ES-I3 (cell line): ENCODE results near the gene TENT5C.

ENCODE experiments used
- H3K36me3 ChIP-seq: 2 replicates; pipeline ENCODE4 v1.6.1; 2013; ENCODE audit warnings: mild to moderate bottlenecking, low read length, control low read depth, moderate library complexity; ENCODE audit not compliant: insufficient read depth
- H3K4me1 ChIP-seq: 2 replicates; pipeline ENCODE4 v1.6.1; 2013; ENCODE audit warnings: mild to moderate bottlenecking, control low read depth, low read length; ENCODE audit not compliant: insufficient read depth
- H3K9ac ChIP-seq: 2 replicates; pipeline ENCODE4 v1.6.1; 2013; ENCODE audit warnings: low read depth, mild to moderate bottlenecking, low read length, moderate library complexity
- H3K9me3 ChIP-seq: 2 replicates; pipeline ENCODE4 v1.6.1; 2013; ENCODE audit warnings: mild to moderate bottlenecking, low read length, moderate library complexity; ENCODE audit not compliant: control insufficient read depth, insufficient read depth

TENT5C gene

GRCh38 chr1:117566556-117566955 is 39.3 kb upstream of the TENT5C start:
- H3K36me3 ChIP-seq: no peaks in the 10 kb centered on the region
- no peaks in the 10 kb centered on the region for H3K4me1 ChIP-seq
- H3K9ac ChIP-seq: no peak overlapping the region
- no peaks in the 10 kb centered on the region for H3K9me3 ChIP-seq

GRCh38 chr1:117567435-117567834 is 38.4 kb upstream of the TENT5C start:
- H3K36me3 ChIP-seq: no peaks in the 10 kb centered on the region

GRCh38 chr1:117567976-117568375 is 37.9 kb upstream of the TENT5C start:
- no peaks in the 10 kb centered on the region for H3K9me3 ChIP-seq
- no peaks in the 10 kb centered on the region for H3K4me1 ChIP-seq
- no peaks in the 10 kb centered on the region for H3K36me3 ChIP-seq
- H3K9ac ChIP-seq: no peak overlapping the region

More at GRCh38 chr1:117567435-117567834, 38.4 kb upstream of the TENT5C start:
- Histone ChIP-seq H3K4me1 (no peaks in the 10 kb centered on the region), H3K9ac (no peak overlapping the region), H3K9me3 (no peaks in the 10 kb centered on the region)

- no peaks in the 10 kb centered on the region for H3K9me3 ChIP-seq
- no peak overlapping the region for H3K9ac ChIP-seq
- H3K4me1 ChIP-seq: peaks cover 2% of the 10 kb centered on the region; the same call in 1 of the 2 replicates
- H3K36me3 ChIP-seq: no peaks in the 10 kb centered on the region
These were observed 36.8 kb upstream of the TENT5C start for GRCh38 chr1:117568999-117569398.

GRCh38 chr1:117569856-117570255 is 36.0 kb upstream of the TENT5C start:
- Histone ChIP-seq H3K9ac (no peak overlapping the region), H3K4me1 (peaks cover 9% of the 10 kb centered on the region), H3K36me3 (no peaks in the 10 kb centered on the region), H3K9me3 (no peaks in the 10 kb centered on the region)

GRCh38 chr1:117570988-117571409 is 34.8 kb upstream of the TENT5C start:
- Histone ChIP-seq H3K9me3 (no peaks in the 10 kb centered on the region), H3K9ac (no peak overlapping the region), H3K36me3 (no peaks in the 10 kb centered on the region), H3K4me1 (peaks cover 9% of the 10 kb centered on the region)

GRCh38 chr1:117571496-117571895 is 34.4 kb upstream of the TENT5C start:
- peaks cover 9% of the 10 kb centered on the region for H3K4me1 ChIP-seq
- no peak overlapping the region for H3K9ac ChIP-seq
- no peaks in the 10 kb centered on the region for H3K36me3 ChIP-seq
- H3K9me3 ChIP-seq: no peaks in the 10 kb centered on the region

GRCh38 chr1:117572546-117572945 is 33.3 kb upstream of the TENT5C start:
- H3K9me3 ChIP-seq: no peaks in the 10 kb centered on the region
- no peak overlapping the region for H3K9ac ChIP-seq
- no peaks in the 10 kb centered on the region for H3K36me3 ChIP-seq
- peaks cover 9% of the 10 kb centered on the region for H3K4me1 ChIP-seq

- Histone ChIP-seq H3K4me1 (peaks cover 9% of the 10 kb centered on the region), H3K36me3 (no peaks in the 10 kb centered on the region), H3K9ac (no peak overlapping the region), H3K9me3 (no peaks in the 10 kb centered on the region)
These were observed 32.3 kb upstream of the TENT5C start for GRCh38 chr1:117573386-117574023.

- H3K36me3 ChIP-seq: no peaks in the 10 kb centered on the region
- H3K9ac ChIP-seq: no peak overlapping the region
- H3K4me1 ChIP-seq: peaks cover 9% of the 10 kb centered on the region
- H3K9me3 ChIP-seq: no peaks in the 10 kb centered on the region
These were observed 31.6 kb upstream of the TENT5C start for GRCh38 chr1:117574161-117574835.

- Histone ChIP-seq H3K9ac (no peak overlapping the region), H3K4me1 (peaks cover 9% of the 10 kb centered on the region), H3K36me3 (no peaks in the 10 kb centered on the region), H3K9me3 (no peaks in the 10 kb centered on the region)
These were observed 30.1 kb upstream of the TENT5C start for GRCh38 chr1:117575586-117576225.

- Histone ChIP-seq H3K9me3 (no peaks in the 10 kb centered on the region), H3K9ac (no peak overlapping the region), H3K4me1 (peaks cover 9% of the 10 kb centered on the region), H3K36me3 (no peaks in the 10 kb centered on the region)
These were observed 29.6 kb upstream of the TENT5C start for GRCh38 chr1:117576236-117576635.

GRCh38 chr1:117577191-117577885 is 28.5 kb upstream of the TENT5C start:
- Histone ChIP-seq H3K9me3 (no peaks in the 10 kb centered on the region), H3K4me1 (peaks cover 9% of the 10 kb centered on the region), H3K9ac (no peak overlapping the region), H3K36me3 (no peaks in the 10 kb centered on the region)

- no peak overlapping the region for H3K9ac ChIP-seq
- peaks cover 9% of the 10 kb centered on the region for H3K4me1 ChIP-seq
- H3K9me3 ChIP-seq: no peaks in the 10 kb centered on the region
- H3K36me3 ChIP-seq: no peaks in the 10 kb centered on the region
These were observed 27.4 kb upstream of the TENT5C start for GRCh38 chr1:117578466-117578865.
